H1 (cell line): Measurements from ENCODE around the gene DIDO1. TPM values are rescaled to one million over a fixed set of nuclear protein-coding genes. Genes with fewer than 3 reads are reported as not detected.
A peak's percentile ranks its signal among the peaks of the same experiment; 100 is the strongest.

Experiments used
- CTCF ChIA-PET: fragments of 300-600 bp; sonication (Branson Sonifier 250); formaldehyde crosslinking; loops from one replicate; lab custom pipeline; 2021; ENCODE audit not compliant: partially characterized antibody; lab: Charles Lee
- POLR2A ChIA-PET: fragments of 300-600 bp; sonication (Branson Sonifier 250); formaldehyde crosslinking; loops from one replicate; lab custom pipeline; 2021; ENCODE audit warnings: inconsistent platforms; ENCODE audit not compliant: partially characterized antibody; lab: Charles Lee
- DNase-seq, 2 experiments: peaks; one replicate each; pipeline versions ENCODE4 v3.0.0 to v3.0.0-alpha.2; 2010 to 2022; ENCODE audit warnings: low spot score in 2 of 2, low read depth in 1 of 2, mixed read lengths in 1 of 2
- FAIRE-seq: peaks from 2 replicates; lab custom pipeline; 2011; peaks lifted over from hg19 to GRCh38; lab: Jason Lieb, UNC
- H2AFZ ChIP-seq: 2 replicates; pipeline ENCODE4 v1.8.1; 2012; ENCODE audit warnings: low read length, inconsistent platforms
- H2AK5ac ChIP-seq: 2 replicates; pipeline ENCODE4 v1.6.1; 2013; ENCODE audit warnings: low read depth, low read length
- H2BK120ac ChIP-seq: replicated peaks from 2 replicates; pipeline ENCODE3; 2013; ENCODE audit warnings: low read depth, low read length, inconsistent platforms
- H2BK12ac ChIP-seq: 2 replicates; pipeline ENCODE4 v1.6.1; 2013; ENCODE audit warnings: low read depth, low read length
- H2BK15ac ChIP-seq: 2 replicates; pipeline ENCODE4 v1.6.1; 2013; ENCODE audit warnings: low read length
- H2BK20ac ChIP-seq: 2 replicates; pipeline ENCODE4 v1.6.1; 2013; ENCODE audit warnings: low read length
- H2BK5ac ChIP-seq: 2 replicates; pipeline ENCODE4 v1.6.1; 2013; ENCODE audit warnings: low read depth, low read length
- H3K14ac ChIP-seq: 2 replicates; pipeline ENCODE4 v1.6.1; 2013; ENCODE audit warnings: inconsistent platforms; ENCODE audit not compliant: insufficient read length
- H3K18ac ChIP-seq: 2 replicates; pipeline ENCODE4 v1.6.1; 2013; ENCODE audit warnings: low read length; ENCODE audit errors: extremely low read depth
- H3K23ac ChIP-seq: 2 replicates; pipeline ENCODE4 v1.6.1; 2013; ENCODE audit warnings: inconsistent platforms; ENCODE audit not compliant: insufficient read length
- H3K23me2 ChIP-seq: 2 replicates; pipeline ENCODE4 v1.6.1; 2013; ENCODE audit warnings: low read depth, low read length
- H3K27ac ChIP-seq: 2 replicates; pipeline ENCODE4 v1.6.1; 2011; ENCODE audit warnings: low read depth, low read length, inconsistent platforms
- H3K27me3 ChIP-seq, 4 experiments: replicated peaks in 1 of 4; 1 replicate in 1 of 4; 2 replicates in 3 of 4; pipeline versions ENCODE4 v1.6.1 to v1.8.1; 2011 to 2013; ENCODE audit warnings: low read length in 3 of 4, mild to moderate bottlenecking in 3 of 4, inconsistent platforms in 2 of 4, mixed read lengths in 2 of 4, moderate library complexity in 1 of 4; ENCODE audit not compliant: control insufficient read depth in 3 of 4, insufficient read depth in 3 of 4; ENCODE audit errors: extremely low read depth in 1 of 4
- H3K36me3 ChIP-seq, 4 experiments: 2 replicates each; pipeline versions ENCODE4 v1.6.1 to v1.8.1; 2011 to 2013; ENCODE audit warnings: mild to moderate bottlenecking in 4 of 4, low read length in 3 of 4, moderate library complexity in 2 of 4, control low read depth in 1 of 4, inconsistent platforms in 1 of 4; ENCODE audit not compliant: insufficient read depth in 4 of 4, control insufficient read depth in 2 of 4
- H3K4ac ChIP-seq: replicated peaks from 2 replicates; pipeline ENCODE3; 2013; ENCODE audit warnings: low read length, low read depth, mixed read lengths, inconsistent platforms; ENCODE audit not compliant: insufficient read length
- H3K4me1 ChIP-seq, 4 experiments: replicated peaks in 1 of 4; 1 replicate in 1 of 4; 2 replicates in 3 of 4; pipeline versions ENCODE4 v1.6.1 to v1.8.1; 2011 to 2013; ENCODE audit warnings: low read length in 3 of 4, inconsistent platforms in 2 of 4, mixed read lengths in 1 of 4; ENCODE audit not compliant: insufficient read depth in 4 of 4, control insufficient read depth in 3 of 4
- H3K4me2 ChIP-seq, 2 experiments: 2 replicates each; pipeline versions ENCODE4 v1.6.1 to v1.8.1; 2011 to 2013; ENCODE audit warnings: low read depth in 2 of 2, low read length in 2 of 2, control low read depth in 1 of 2, inconsistent platforms in 1 of 2, mild to moderate bottlenecking in 1 of 2; ENCODE audit not compliant: insufficient read depth in 1 of 2
- H3K4me3 ChIP-seq, 4 experiments: fragments of 200-600, 300-600 bp in 1 of 4; sonication (generic), shearing (Covaris generic), sonication (Bioruptor Twin) in 1 of 4; 2 replicates each; pipeline versions ENCODE4 v1.5.1 to v1.8.1; 2011 to 2016; ENCODE audit warnings: low read length in 4 of 4, low read depth in 3 of 4, control low read depth in 2 of 4, inconsistent platforms in 2 of 4, mild to moderate bottlenecking in 2 of 4, mixed read lengths in 1 of 4, moderate library complexity in 1 of 4; ENCODE audit not compliant: insufficient read depth in 2 of 4; ENCODE audit errors: extremely low read depth in 1 of 4
- H3K56ac ChIP-seq: replicated peaks from 2 replicates; pipeline ENCODE3; 2013; ENCODE audit warnings: low read depth, mild to moderate bottlenecking, mixed read lengths, low read length, inconsistent platforms; ENCODE audit not compliant: insufficient read length
- H3K79me1 ChIP-seq: 2 replicates; pipeline ENCODE4 v1.6.1; 2013; ENCODE audit warnings: low read depth, low read length, control low read depth
- H3K79me2 ChIP-seq, 2 experiments: 2 replicates each; pipeline versions ENCODE4 v1.6.1 to v1.8.1; 2012 to 2013; ENCODE audit warnings: low read length in 2 of 2, mild to moderate bottlenecking in 2 of 2, inconsistent platforms in 1 of 2; ENCODE audit not compliant: insufficient read depth in 2 of 2, control insufficient read depth in 1 of 2
- H3K9ac ChIP-seq, 4 experiments: replicated peaks in 1 of 4; 1 replicate in 1 of 4; 2 replicates in 3 of 4; pipeline versions ENCODE4 v1.6.1 to v1.8.1; 2011 to 2013; ENCODE audit warnings: low read depth in 3 of 4, low read length in 3 of 4, control low read depth in 2 of 4, mild to moderate bottlenecking in 2 of 4, moderate library complexity in 2 of 4, inconsistent platforms in 1 of 4; ENCODE audit errors: extremely low read depth in 1 of 4
- H3K9me3 ChIP-seq, 2 experiments: 2 replicates each; pipeline versions ENCODE4 v1.6.1 to v1.8.1; 2012 to 2013; ENCODE audit warnings: mild to moderate bottlenecking in 2 of 2, moderate library complexity in 2 of 2, control low read depth in 1 of 2, inconsistent platforms in 1 of 2, low read depth in 1 of 2, low read length in 1 of 2, mixed read lengths in 1 of 2; ENCODE audit not compliant: insufficient read depth in 2 of 2
- H4K20me1 ChIP-seq, 2 experiments: replicated peaks in 1 of 2; 2 replicates each; pipeline versions ENCODE3 to v1.8.1; 2011 to 2013; ENCODE audit warnings: inconsistent platforms in 2 of 2, low read length in 2 of 2, mild to moderate bottlenecking in 1 of 2; ENCODE audit not compliant: insufficient read depth in 2 of 2, control insufficient read depth in 1 of 2
- H4K5ac ChIP-seq: 2 replicates; pipeline ENCODE4 v1.6.1; 2013; ENCODE audit warnings: low read length, low read depth, mixed read lengths, inconsistent platforms; ENCODE audit not compliant: insufficient read length
- H4K8ac ChIP-seq: 2 replicates; pipeline ENCODE4 v1.8.0; 2013; ENCODE audit warnings: mild to moderate bottlenecking, moderate library complexity, low read length, inconsistent platforms; ENCODE audit not compliant: insufficient read depth; ENCODE audit errors: extremely low read depth
- H4K91ac ChIP-seq: replicated peaks from 2 replicates; pipeline ENCODE3; 2013; ENCODE audit warnings: low read length, mixed read lengths, inconsistent platforms; ENCODE audit not compliant: insufficient read length
- CTCF ChIP-seq, 3 experiments: IDR thresholded peaks; 1 replicate in 2 of 3; 2 replicates in 1 of 3; pipeline versions ENCODE4 v1.5.1 to v1.6.1; 2011; ENCODE audit warnings: low read length in 3 of 3, mild to moderate bottlenecking in 3 of 3, inconsistent platforms in 2 of 3, low read depth in 1 of 3, moderate library complexity in 1 of 3; ENCODE audit not compliant: insufficient read depth in 1 of 3; ENCODE audit errors: control extremely low read depth in 1 of 3
- FOSL1 ChIP-seq: IDR thresholded peaks from 2 replicates; pipeline ENCODE4 v1.6.1; 2011; ENCODE audit warnings: mild to moderate bottlenecking, low read depth, low read length, moderate library complexity; ENCODE audit not compliant: insufficient read depth
- RAD21 ChIP-seq, 2 experiments: IDR thresholded peaks in 1 of 2; conservative IDR thresholded peaks in 1 of 2; 2 replicates each; pipeline ENCODE4 v1.6.1; 2011; ENCODE audit warnings: low read depth in 2 of 2, low read length in 2 of 2, improper control_type of control experiment in 1 of 2, inconsistent platforms in 1 of 2, mild to moderate bottlenecking in 1 of 2, moderate library complexity in 1 of 2
- SIX5 ChIP-seq: IDR thresholded peaks from 2 replicates; pipeline ENCODE4 v1.6.1; 2011; ENCODE audit warnings: mild to moderate bottlenecking, low read depth, low read length
- SP1 ChIP-seq: IDR thresholded peaks from 2 replicates; pipeline ENCODE4 v1.6.1; 2011; ENCODE audit warnings: low read depth, low read length
- TEAD4 ChIP-seq: IDR thresholded peaks from 2 replicates; pipeline ENCODE4 v1.6.1; 2012; ENCODE audit warnings: low read depth, low read length, inconsistent platforms, mixed read lengths
- WGBS, 2 experiments: shearing (Covaris generic) in 1 of 2; methylation state at CpG; one replicate each; pipeline versions ENCODE4 v1.1.6 to v1.1.7; 2013 to 2015; ENCODE audit warnings: low lambda C conversion rate in 2 of 2, mixed read lengths in 2 of 2, inconsistent platforms in 1 of 2, low coverage in 1 of 2, missing lambda C conversion rate in 1 of 2; ENCODE audit not compliant: insufficient replicate concordance in 2 of 2, insufficient coverage in 1 of 2, insufficient read length in 1 of 2; ENCODE audit errors: extremely low coverage in 1 of 2, missing lambda C conversion rate in 1 of 2; 5-methylcytosine and 5-hydroxymethylcytosine counted together
- polyA plus RNA-seq, 7 experiments: library from polyadenylated mRNA; depleted of rRNA in 3 of 7; stranded (reverse) in 5 of 7; unstranded in 2 of 7; fragments of >200 nt in 5 of 7; fragments of 200-250 nt in 2 of 7; gene quantifications; 1 replicate in 5 of 7; 2 replicates in 1 of 7; 4 replicates in 1 of 7; pipeline versions ENCODE4 v1.2.1 to v1.2.3, GENCODE V29; 2011 to 2013; ENCODE audit warnings: missing spikeins in 2 of 7, mixed read lengths in 2 of 7
- total RNA-seq: library from RNA; stranded (reverse); fragmentation: NEBNext Ultra II Directional; extraction: Animal tissue kit (Norgen Biotek cat#: 25700); gene quantifications from 2 replicates; pipeline ENCODE4 v1.2.1, GENCODE V29; 2021

DIDO1 gene
- total and polyA plus RNA-seq, 2 of the 8 experiments (the other 6 are each of a cell fraction or from before 2014, with no cell fraction given) = 53.6 to 82.8 TPM

GRCh38 chr20:62949962-62950361, 23.7 kb upstream of the DIDO1 start:
- Histone ChIP-seq H4K5ac (no peak overlapping the region), H2AK5ac (no peak overlapping the region), H3K4me1 (peaks cover 2 to 23% (median 17%) of the 10 kb centered on the region in 4 experiments), H2BK15ac (no peak overlapping the region), H3K27me3 (no peaks in the 10 kb centered on the region), H3K36me3 (peaks cover 9 to 46% (median 27%) of the 10 kb centered on the region in 4 experiments), H4K91ac (no peak overlapping the region), H3K79me1 (peaks cover 10% of the 10 kb centered on the region; the same call in 1 of the 2 replicates), H3K14ac (no peak overlapping the region), H3K18ac (no peak overlapping the region), H2BK12ac (no peak overlapping the region), H2BK20ac (no peak overlapping the region), H4K8ac (no peak overlapping the region), H3K4ac (no peak overlapping the region), H3K56ac (no peak overlapping the region), H3K79me2 (peaks cover 0 to 36% of the 10 kb centered on the region in 2 experiments; a peak in 2 of 4 replicates), H3K9ac (no peak overlapping the region), H3K23ac (no peak overlapping the region), H3K9me3 (no peaks in the 10 kb centered on the region), H3K23me2 (peaks cover 11% of the 10 kb centered on the region; the same call in 1 of the 2 replicates), H2BK120ac (no peak overlapping the region), H3K4me2 (no peak overlapping the region), H3K4me3 (no peak overlapping the region), H3K27ac (no peak overlapping the region), H2BK5ac (no peak overlapping the region), H4K20me1 (peaks cover 5 to 19% of the 10 kb centered on the region in 2 experiments), H2AFZ (no peak overlapping the region)
- no peak for DNase-seq
- peak in 1 of 2 experiments; percentile 22; a peak in 1 of 4 replicates for TF ChIP-seq RAD21 (IDR thresholded peaks at IDR 0.05 in 1 of 2, conservative IDR thresholded peaks at IDR 0.05 in 1 of 2; ENCODE audit: low read depth in 2 of 2, low read length in 2 of 2)
- TF ChIP-seq TEAD4 = no peak
- no peak for TF ChIP-seq FOSL1
- TF ChIP-seq CTCF (IDR thresholded peaks at IDR 0.05; ENCODE audit: control extremely low read depth in 1 of 3, insufficient read depth in 1 of 3, low read depth in 1 of 3, low read length in 3 of 3) = peak in 2 of 3 experiments; percentile 7 to 26; a peak in 2 of 4 replicates
- TF ChIP-seq SIX5 = no peak
- TF ChIP-seq SP1 = no peak
- FAIRE-seq = no peak
- 90% methylated on average over 12 of the region's 12 CpGs; no CpG with 5 or more reads in 1 of the 2 experiments for WGBS, 2 experiments
- POLR2A ChIA-PET = interaction anchor here (0.7 to 19.4 kb wide), 6 partner anchors 11 to 73 kb away, joined by 3 to 363 read pairs (median 8); partner anchors contain the start of genes DIDO1 and GID8
- CTCF ChIA-PET = interaction anchor here (0.6 to 7.0 kb wide), 13 partner anchors 9 to 495 kb away, joined by 3 to 50 read pairs (median 5); no protein-coding TSS in a partner anchor
